Activated T-cell treated with anti-CD3 and anti-CD28 coated beads, Interleukin-2, amount 50 U/mL, for 24 hours (primary cell): Measurements from ENCODE around the gene OR2T5.
A peak's percentile ranks its signal among the peaks of the same experiment; 100 is the strongest.
"Not testable (repeated sequence)": the region's sequence is repeated elsewhere in the genome, so short reads cannot be mapped to it uniquely, and the experiment has no call there.

Experiments
- DNase-seq: peaks from one replicate; pipeline ENCODE4 v3.0.0-alpha.2; 2020
- H3K27ac Mint-ChIP-seq: 2 replicates; pipeline ENCODE4 v1.8.0; 2020; ENCODE audit warnings: mild to moderate bottlenecking, mixed read lengths
- H3K27me3 Mint-ChIP-seq: 2 replicates; pipeline ENCODE4 v1.8.0; 2020; ENCODE audit warnings: mixed read lengths
- H3K36me3 Mint-ChIP-seq: 2 replicates; pipeline ENCODE4 v1.8.0; 2020; ENCODE audit warnings: low read depth, mixed read lengths
- H3K4me1 Mint-ChIP-seq: 2 replicates; pipeline ENCODE4 v1.8.0; 2020; ENCODE audit warnings: low read depth, mixed read lengths
- H3K4me3 Mint-ChIP-seq: 2 replicates; pipeline ENCODE4 v1.8.0; 2020; ENCODE audit warnings: mild to moderate bottlenecking, moderate library complexity, mixed read lengths
- H3K9me3 Mint-ChIP-seq: 2 replicates; pipeline ENCODE4 v1.8.0; 2020; ENCODE audit warnings: mixed read lengths

Gene OR2T5

GRCh38 chr1:248473051-248473450 is 15.3 kb upstream of the OR2T5 start, which contains the start of gene OR2T3:
Gene OR2T3, plus strand, starts transcription at chr1:248473351. Its CDS starts 0 bp downstream, at chr1:248473351.
- not testable (repeated sequence) for H3K36me3 Mint-ChIP-seq, DNase-seq, H3K27me3 Mint-ChIP-seq, H3K27ac Mint-ChIP-seq, H3K9me3 Mint-ChIP-seq, H3K4me3 Mint-ChIP-seq, H3K4me1 Mint-ChIP-seq

DNA sequence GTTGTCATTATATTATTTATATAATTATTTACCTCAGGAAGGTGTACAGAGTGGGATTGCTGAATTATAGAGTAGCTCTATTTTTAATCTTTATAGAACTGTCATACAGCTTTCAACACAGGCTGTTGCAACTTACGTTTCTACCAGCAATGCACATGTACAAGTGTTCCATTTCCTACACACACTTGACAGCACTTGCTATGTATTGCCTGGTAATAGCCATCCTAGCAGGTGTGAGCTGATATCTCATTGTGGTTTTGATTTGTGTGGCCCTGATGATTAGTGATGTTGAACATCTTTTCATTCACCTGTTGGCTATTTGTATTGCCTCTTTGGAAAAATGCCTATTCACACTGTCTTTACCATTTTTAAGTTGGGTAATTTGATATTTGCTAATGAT is 12.7 kb upstream of the OR2T5 start:
- not testable (repeated sequence) for H3K4me1 Mint-ChIP-seq, H3K27me3 Mint-ChIP-seq, H3K4me3 Mint-ChIP-seq, H3K36me3 Mint-ChIP-seq, H3K27ac Mint-ChIP-seq, DNase-seq, H3K9me3 Mint-ChIP-seq

DNA sequence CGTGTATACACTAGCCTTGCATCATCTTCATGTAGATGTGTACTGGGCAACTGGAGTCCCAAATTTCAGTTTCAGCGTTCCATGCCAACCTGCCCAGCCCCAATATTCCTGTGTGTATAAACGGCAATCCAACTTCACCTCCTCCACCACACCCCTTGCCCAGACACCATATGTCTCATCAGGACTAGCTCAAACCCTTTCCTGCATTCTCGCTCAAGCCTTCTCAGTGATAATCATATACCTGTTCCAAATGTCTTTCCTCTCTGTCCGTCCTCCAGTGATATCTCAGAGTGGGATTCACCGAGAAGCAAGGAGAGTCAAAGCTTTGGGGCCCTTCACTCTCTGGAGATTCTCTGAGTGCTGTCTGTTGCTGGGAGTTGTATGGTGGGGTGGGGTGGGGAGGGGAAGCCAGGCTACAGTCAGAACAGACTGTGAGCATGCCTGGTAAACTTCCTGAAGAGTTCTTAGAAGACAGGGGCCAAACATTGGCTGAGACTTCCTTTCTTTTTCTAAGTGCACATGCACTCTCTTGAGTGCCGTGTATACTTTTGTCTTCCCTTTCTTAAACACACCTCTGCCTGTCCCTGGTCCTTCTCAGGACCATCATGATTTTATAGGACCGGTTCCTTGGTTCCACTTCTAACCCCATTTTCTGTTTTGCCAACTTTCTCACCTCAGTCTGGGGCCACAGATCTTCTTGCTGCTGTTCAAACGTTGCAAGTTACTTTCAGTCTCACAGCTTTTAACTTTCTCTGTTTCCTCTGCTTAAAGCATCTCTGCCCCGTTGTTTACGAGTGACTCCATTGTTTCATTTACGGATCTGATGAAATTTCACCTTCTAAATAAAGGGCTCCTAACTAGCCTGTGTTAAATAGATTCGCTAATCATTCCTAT is 6.5 kb upstream of the OR2T5 start:
- not testable (repeated sequence) for H3K4me1 Mint-ChIP-seq, DNase-seq, H3K27me3 Mint-ChIP-seq, H3K36me3 Mint-ChIP-seq, H3K9me3 Mint-ChIP-seq
- Mint-ChIP-seq H3K4me3 (peak overlapping the region; percentile 65), H3K27ac (peak overlapping the region; percentile 86)

DNA sequence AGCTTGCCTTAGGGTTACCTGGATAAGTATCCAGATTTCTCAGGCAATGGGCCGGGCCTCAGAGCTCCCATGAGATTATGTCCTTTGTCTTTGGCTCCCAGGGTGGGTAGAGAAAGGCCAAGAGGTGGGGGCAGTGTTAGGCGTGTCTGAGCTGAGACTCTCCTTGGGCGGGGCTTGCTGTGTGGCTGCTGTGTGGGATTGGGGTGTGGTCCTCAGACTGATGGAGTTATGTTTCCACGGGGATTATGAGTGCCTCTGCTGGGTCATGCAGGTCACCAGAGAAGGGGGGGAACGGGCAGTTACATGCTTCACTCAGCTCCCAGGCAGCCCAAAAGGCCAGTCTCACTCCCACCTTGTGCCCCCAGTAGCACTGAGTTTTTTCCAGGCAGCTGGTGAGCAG is 8.3 kb downstream of the OR2T5 start:
- H3K9me3 Mint-ChIP-seq, H3K4me3 Mint-ChIP-seq, H3K27me3 Mint-ChIP-seq, DNase-seq, H3K27ac Mint-ChIP-seq, H3K36me3 Mint-ChIP-seq, H3K4me1 Mint-ChIP-seq: not testable (repeated sequence)

- not testable (repeated sequence) for H3K27ac Mint-ChIP-seq
Observed at GRCh38 chr1:248500305-248501035, 12.1 kb downstream of the OR2T5 start.

GRCh38 chr1:248507773-248508172 is 19.4 kb downstream of the OR2T5 start, which contains the start of gene OR2G6:
Gene OR2G6, plus strand, starts transcription at chr1:248508073. Its CDS starts 13,574 bp downstream, at chr1:248521647.
- not testable (repeated sequence) for H3K4me3 Mint-ChIP-seq, DNase-seq, H3K36me3 Mint-ChIP-seq, H3K9me3 Mint-ChIP-seq, H3K27me3 Mint-ChIP-seq, H3K27ac Mint-ChIP-seq, H3K4me1 Mint-ChIP-seq

More at GRCh38 chr1:248500305-248501035, 12.1 kb downstream of the OR2T5 start:
- not testable (repeated sequence) for H3K4me3 Mint-ChIP-seq, H3K27me3 Mint-ChIP-seq, DNase-seq, H3K36me3 Mint-ChIP-seq, H3K4me1 Mint-ChIP-seq, H3K9me3 Mint-ChIP-seq

DNA sequence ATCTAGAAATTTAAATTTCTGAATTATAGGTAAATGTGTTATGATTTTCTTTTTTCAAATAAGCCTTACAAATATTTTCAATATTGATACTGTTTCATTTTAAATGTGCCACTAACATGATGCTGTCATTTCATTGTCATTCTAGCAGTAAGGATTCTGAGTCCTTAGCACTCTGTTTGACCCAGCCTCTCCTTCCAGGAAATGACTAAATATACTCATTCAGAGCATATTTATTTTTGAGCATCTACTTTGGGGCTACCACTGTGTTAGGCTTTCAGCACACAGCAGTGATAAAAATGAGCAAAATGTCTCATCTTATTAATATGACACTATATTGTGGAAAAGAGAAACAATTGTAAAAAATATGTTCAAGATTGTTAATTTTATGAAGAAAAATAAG is 21.8 kb downstream of the OR2T5 start:
- H3K36me3 Mint-ChIP-seq, H3K27me3 Mint-ChIP-seq: not testable (repeated sequence)

GRCh38 chr1:248521856-248522255 is 33.5 kb downstream of the OR2T5 start:
- Mint-ChIP-seq H3K27me3 (peaks cover 8% of the 10 kb centered on the region), H3K27ac (no peak overlapping the region), H3K36me3 (no peaks in the 10 kb centered on the region), H3K9me3 (peaks cover 4% of the 10 kb centered on the region), H3K4me3 (no peak overlapping the region), H3K4me1 (no peaks in the 10 kb centered on the region)
- no peak for DNase-seq

More for the DNA sequence above, 21.8 kb downstream of the OR2T5 start:
- H3K4me3 Mint-ChIP-seq, H3K4me1 Mint-ChIP-seq, DNase-seq, H3K9me3 Mint-ChIP-seq, H3K27ac Mint-ChIP-seq: not testable (repeated sequence)

- H3K27me3 Mint-ChIP-seq, H3K4me1 Mint-ChIP-seq, H3K36me3 Mint-ChIP-seq, H3K4me3 Mint-ChIP-seq, H3K9me3 Mint-ChIP-seq, H3K27ac Mint-ChIP-seq, DNase-seq: not testable (repeated sequence)
Observed at GRCh38 chr1:248537449-248537848, 49.1 kb downstream of the OR2T5 start.
